Measurements from ENCODE around the gene DBN1. TPM values are rescaled to one million over a fixed set of nuclear protein-coding genes. Genes with fewer than 3 reads are reported as not detected.

DBN1 gene
- total RNA-seq, 6 donors from 2014 or later = 17.0 to 55.6 (median 30.1) TPM

DNA sequence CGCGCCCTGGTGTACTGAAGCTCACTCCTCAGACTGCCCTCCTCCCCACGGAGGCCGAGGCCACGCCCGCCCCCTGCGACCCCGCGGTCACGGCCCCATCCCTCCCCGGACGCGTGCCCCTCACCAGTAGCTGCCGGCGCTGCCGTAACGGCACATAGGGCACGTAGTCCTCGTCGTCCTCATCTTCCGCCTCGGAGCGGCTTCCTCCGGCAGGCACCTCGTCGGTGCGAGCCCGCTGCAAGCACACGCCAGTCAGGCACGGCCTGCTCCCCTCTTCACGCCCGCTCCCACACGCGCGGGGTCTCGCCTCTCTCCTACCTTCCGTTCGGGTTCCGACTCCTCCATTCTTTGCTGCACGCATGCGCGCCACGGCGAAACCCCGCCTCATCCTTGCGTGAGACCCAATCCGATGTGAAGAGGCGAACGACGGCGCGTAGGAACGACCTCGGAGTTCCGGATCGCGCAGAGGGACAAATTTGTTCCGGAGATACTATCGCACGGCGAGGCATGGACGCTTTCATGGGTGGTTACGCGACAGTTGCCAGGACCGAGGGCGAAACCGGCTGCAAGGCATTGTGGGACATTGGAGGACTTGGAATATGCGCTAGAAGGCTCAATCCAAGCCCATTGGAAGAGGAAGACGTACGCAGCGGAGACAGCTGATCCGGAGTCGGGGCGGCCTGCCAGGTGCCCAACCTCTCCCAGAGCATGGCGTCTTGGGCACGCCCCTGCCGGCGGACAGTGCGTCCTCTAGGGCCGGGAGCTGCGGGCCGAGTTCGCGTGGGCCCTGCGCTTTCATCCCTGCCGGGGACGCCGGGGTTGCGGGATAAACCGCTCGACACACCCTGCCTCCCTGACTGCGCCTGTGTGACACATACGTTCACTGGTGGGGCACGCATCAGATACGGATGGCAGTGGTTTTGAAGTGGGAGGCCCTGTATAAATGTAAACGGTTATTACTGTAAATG, 43.5 kb upstream of the DBN1 start, which contains the start of gene DDX41:
TSS of gene DDX41 (minus strand) at position 361 of the 968 bp plus-strand sequence. CDS start at position 345, 16 bp downstream.
- peaks cover 15 to 69% (median 62%) of the 10 kb centered on the region in 4 donors for H3K36me3 ChIP-seq
- peak; percentile 96 to 99 for DNase-seq
- H3K4me1 ChIP-seq = peaks cover 11 to 25% (median 14%) of the 10 kb centered on the region in 4 donors
- peak in 1 of 4 donors; percentile 55 for TF ChIP-seq EP300 (IDR thresholded peaks at IDR 0.05)
- peak; percentile 93 to 97 for TF ChIP-seq POLR2AphosphoS5 (IDR thresholded peaks at IDR 0.05)
- TF ChIP-seq, protein P1, sequence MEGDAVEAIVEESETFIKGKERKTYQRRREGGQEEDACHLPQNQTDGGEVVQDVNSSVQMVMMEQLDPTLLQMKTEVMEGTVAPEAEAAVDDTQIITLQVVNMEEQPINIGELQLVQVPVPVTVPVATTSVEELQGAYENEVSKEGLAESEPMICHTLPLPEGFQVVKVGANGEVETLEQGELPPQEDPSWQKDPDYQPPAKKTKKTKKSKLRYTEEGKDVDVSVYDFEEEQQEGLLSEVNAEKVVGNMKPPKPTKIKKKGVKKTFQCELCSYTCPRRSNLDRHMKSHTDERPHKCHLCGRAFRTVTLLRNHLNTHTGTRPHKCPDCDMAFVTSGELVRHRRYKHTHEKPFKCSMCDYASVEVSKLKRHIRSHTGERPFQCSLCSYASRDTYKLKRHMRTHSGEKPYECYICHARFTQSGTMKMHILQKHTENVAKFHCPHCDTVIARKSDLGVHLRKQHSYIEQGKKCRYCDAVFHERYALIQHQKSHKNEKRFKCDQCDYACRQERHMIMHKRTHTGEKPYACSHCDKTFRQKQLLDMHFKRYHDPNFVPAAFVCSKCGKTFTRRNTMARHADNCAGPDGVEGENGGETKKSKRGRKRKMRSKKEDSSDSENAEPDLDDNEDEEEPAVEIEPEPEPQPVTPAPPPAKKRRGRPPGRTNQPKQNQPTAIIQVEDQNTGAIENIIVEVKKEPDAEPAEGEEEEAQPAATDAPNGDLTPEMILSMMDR (IDR thresholded peaks at IDR 0.05) = peak in 4 of 6 experiments; percentile 14 to 36 (median 24)
- TF ChIP-seq POLR2A (IDR thresholded peaks at IDR 0.05) = peak in 3 of 4 donors; percentile 27 to 72 (median 29)
- 1% methylated on average over 32 to 90 of the region's 96 CpGs for WGBS, 2 donors
- ATAC-seq (ENCODE audit: low FRiP score in 2 of 2) = peak; percentile 96 to 97
- no peaks in the 10 kb centered on the region for H3K27me3 ChIP-seq
- peak within 1 kb of the TSS; percentile 74 to 99 (median 92) for H3K4me3 ChIP-seq
- peak within 1 kb of the TSS; percentile 78 to 94 (median 84) for H3K27ac ChIP-seq
- no peaks in the 10 kb centered on the region for H3K9me3 ChIP-seq

DNA sequence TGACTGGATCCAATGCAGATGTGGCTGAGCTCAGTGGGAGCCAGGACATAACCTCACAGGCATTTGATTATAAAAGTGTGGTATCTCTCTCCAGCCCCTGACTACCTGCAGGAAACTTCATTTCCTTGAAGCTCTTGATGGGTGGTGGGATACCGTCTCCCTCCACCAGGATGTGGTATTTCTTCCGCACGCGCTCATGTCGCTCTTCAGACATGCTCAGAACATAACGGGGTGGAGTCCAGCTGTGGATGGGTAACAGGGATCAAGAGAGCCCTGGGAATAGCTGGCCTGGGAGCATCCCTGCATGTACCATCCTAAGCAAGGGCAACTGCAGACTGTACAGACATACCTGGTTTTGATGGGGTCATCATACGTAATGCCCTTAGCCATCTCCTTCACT, 42.1 kb upstream of the DBN1 start:
- no peak for TF ChIP-seq POLR2AphosphoS5 (IDR thresholded peaks at IDR 0.05)
- no peak for TF ChIP-seq EP300 (IDR thresholded peaks at IDR 0.05)
- TF ChIP-seq, protein P1 (IDR thresholded peaks at IDR 0.05) = no peak
- TF ChIP-seq POLR2A (IDR thresholded peaks at IDR 0.05) = no peak
- Histone ChIP-seq H3K36me3 (peaks cover 3 to 69% (median 62%) of the 10 kb centered on the region in 4 donors), H3K4me1 (peaks cover 11 to 26% (median 15%) of the 10 kb centered on the region in 4 donors), H3K9me3 (no peaks in the 10 kb centered on the region), H3K27ac (no peak overlapping the region), H3K27me3 (no peaks in the 10 kb centered on the region), H3K4me3 (peak overlapping the region in 2 of 4 donors; percentile 89 to 96)
- no peak for DNase-seq
- WGBS, 2 donors = 89 to 93% methylated on average over 7 of the region's 7 CpGs
- ATAC-seq (ENCODE audit: low FRiP score in 2 of 2) = no peak

DNA sequence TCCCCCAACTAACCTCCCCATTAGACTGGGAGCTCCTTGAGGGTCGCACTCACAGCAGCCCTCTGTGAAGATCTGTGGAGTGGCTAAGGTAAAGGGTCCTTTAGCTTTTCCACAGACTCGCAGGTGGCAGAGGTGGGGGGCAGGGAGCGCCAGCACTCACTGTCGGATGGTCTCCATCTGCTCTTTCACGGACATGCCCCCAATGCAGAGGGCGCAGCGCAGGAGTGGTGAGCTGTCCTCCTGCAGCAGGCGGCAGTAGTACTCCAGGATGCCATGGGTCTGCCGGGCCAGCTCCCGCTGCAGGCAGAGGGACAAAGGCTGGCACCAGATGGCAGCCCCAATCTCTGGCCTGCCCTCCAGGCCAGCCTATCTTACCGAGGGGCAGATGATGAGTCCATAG, 41.1 kb upstream of the DBN1 start:
- Histone ChIP-seq H3K27ac (no peak overlapping the region), H3K9me3 (no peaks in the 10 kb centered on the region), H3K4me3 (no peak overlapping the region), H3K4me1 (peaks cover 11 to 34% (median 25%) of the 10 kb centered on the region in 4 donors), H3K27me3 (no peaks in the 10 kb centered on the region), H3K36me3 (peaks cover 3 to 61% (median 54%) of the 10 kb centered on the region in 4 donors)
- DNase-seq (no peak), ATAC-seq (ENCODE audit: low FRiP score in 2 of 2) (no peak)
- WGBS, 2 donors = 95 to 97% methylated on average over 6 to 11 of the region's 11 CpGs
- no peak for TF ChIP-seq EP300 (IDR thresholded peaks at IDR 0.05)
- TF ChIP-seq, protein P1 (IDR thresholded peaks at IDR 0.05) = no peak
- no peak for TF ChIP-seq POLR2A (IDR thresholded peaks at IDR 0.05)
- no peak for TF ChIP-seq POLR2AphosphoS5 (IDR thresholded peaks at IDR 0.05)

DNA sequence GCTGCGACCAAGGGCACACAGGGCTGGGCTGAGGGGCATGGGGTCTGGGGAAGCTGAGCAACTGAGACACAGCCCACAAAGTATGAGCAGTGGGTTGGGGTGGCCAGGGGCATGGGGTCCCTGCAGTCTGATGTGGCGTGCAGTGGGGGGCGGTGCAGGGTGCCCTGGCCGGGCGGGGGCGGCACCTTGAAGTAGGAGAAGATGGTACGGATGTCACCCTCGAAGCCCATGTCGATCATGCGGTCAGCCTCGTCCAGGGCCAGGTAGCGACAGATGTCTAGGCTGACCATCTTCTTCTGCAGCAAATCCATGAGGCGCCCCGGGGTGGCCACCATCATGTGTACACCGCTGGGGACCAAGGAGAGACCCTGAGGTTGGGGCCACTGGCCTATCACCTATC, 40.1 kb upstream of the DBN1 start:
- Histone ChIP-seq H3K27me3 (no peaks in the 10 kb centered on the region), H3K4me3 (no peak overlapping the region), H3K36me3 (peaks cover 0 to 55% (median 52%) of the 10 kb centered on the region in 4 donors), H3K4me1 (peaks cover 11 to 39% (median 25%) of the 10 kb centered on the region in 4 donors), H3K9me3 (no peaks in the 10 kb centered on the region), H3K27ac (no peak overlapping the region)
- ATAC-seq (ENCODE audit: low FRiP score in 2 of 2) (no peak), DNase-seq (no peak)
- TF ChIP-seq POLR2A (IDR thresholded peaks at IDR 0.05) (no peak), POLR2AphosphoS5 (IDR thresholded peaks at IDR 0.05) (no peak), EP300 (IDR thresholded peaks at IDR 0.05) (no peak)
- TF ChIP-seq, protein P1 (IDR thresholded peaks at IDR 0.05) = no peak
- 97 to 99% methylated on average over 15 of the region's 15 CpGs for WGBS, 2 donors
